ENCODE measurements around the gene VPREB1.

Gene VPREB1

DNA sequence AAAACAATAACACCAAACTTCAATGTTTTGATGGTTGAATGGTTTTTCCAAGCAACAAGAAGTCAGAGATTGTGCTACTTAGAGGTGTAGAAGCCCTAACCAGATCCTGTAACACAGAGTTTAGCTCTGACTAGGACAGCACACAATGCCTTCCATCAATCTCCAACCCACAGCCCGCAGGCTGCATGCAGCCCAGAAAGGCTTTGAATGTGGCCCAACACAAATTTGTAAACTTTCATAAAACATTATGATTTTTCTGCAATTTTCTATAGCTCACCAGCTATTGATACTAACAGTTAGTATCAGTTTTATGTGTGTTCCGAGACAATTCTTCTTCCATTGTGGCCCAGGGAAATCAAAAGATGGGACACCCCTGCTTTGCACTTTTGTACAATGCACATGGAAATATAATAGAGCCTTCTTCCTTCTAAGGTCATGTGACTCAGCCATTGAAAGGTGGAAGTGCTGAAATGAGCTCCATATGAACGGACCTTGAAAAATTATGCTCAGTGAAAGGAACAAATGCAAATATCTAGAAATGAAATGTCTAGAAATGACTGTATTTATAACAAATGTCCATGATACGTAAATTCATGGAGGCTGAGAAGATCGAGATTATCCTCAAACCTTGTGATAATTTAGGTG lies 47.6 kb upstream of the VPREB1 start:
- peak overlapping the region; percentile 56 for H3K4me2 ChIP-seq (ENCODE audit: low read length)
- H3K27ac ChIP-seq: peak overlapping the region; percentile 99
- H3K4me3 ChIP-seq (ENCODE audit: low read depth, low read length): peak overlapping the region; percentile 49
- no peaks in the 10 kb centered on the region for H3K79me2 ChIP-seq
- no peaks in the 10 kb centered on the region for H3K36me3 ChIP-seq (ENCODE audit: control insufficient read depth, insufficient read depth, low read length)
- no peaks in the 10 kb centered on the region for H3K27me3 ChIP-seq (ENCODE audit: control insufficient read depth, insufficient read depth, low read length)
- TF ChIP-seq, protein P1, sequence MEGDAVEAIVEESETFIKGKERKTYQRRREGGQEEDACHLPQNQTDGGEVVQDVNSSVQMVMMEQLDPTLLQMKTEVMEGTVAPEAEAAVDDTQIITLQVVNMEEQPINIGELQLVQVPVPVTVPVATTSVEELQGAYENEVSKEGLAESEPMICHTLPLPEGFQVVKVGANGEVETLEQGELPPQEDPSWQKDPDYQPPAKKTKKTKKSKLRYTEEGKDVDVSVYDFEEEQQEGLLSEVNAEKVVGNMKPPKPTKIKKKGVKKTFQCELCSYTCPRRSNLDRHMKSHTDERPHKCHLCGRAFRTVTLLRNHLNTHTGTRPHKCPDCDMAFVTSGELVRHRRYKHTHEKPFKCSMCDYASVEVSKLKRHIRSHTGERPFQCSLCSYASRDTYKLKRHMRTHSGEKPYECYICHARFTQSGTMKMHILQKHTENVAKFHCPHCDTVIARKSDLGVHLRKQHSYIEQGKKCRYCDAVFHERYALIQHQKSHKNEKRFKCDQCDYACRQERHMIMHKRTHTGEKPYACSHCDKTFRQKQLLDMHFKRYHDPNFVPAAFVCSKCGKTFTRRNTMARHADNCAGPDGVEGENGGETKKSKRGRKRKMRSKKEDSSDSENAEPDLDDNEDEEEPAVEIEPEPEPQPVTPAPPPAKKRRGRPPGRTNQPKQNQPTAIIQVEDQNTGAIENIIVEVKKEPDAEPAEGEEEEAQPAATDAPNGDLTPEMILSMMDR (IDR thresholded peaks at IDR 0.05): no peak
- H3K9ac ChIP-seq: no peak overlapping the region
- H3K9me3 ChIP-seq (ENCODE audit: control insufficient read depth, low read length): no peaks in the 10 kb centered on the region
- peaks cover 35% of the 10 kb centered on the region for H3K4me1 ChIP-seq
- no peak overlapping the region for H2AFZ ChIP-seq

DNA sequence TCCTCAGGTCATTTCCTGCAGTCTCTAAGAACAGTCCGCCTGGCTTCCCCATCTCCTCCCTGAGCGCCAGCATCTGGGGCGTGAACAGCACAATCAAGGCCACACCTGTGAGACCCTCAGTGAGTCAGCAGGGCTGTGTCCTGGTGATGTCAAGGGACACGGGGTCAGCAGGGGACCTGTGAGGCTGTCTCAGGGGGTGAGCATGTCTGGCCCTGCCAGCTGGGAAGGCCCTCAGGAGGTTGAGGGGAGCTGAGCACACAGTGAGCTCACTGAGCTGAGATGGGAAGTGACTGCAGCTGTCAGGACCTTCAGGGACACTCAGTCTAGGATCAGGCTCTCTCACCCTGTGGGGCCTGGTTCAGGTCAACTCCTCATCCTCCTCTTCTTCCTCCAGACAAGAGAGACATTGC lies 46.6 kb upstream of the VPREB1 start:
- peak overlapping the region; percentile 99 for H3K27ac ChIP-seq
- H3K4me1 ChIP-seq: peaks cover 38% of the 10 kb centered on the region
- no peak overlapping the region for H3K4me2 ChIP-seq (ENCODE audit: low read length)
- no peaks in the 10 kb centered on the region for H3K9me3 ChIP-seq (ENCODE audit: control insufficient read depth, low read length)
- H3K27me3 ChIP-seq (ENCODE audit: control insufficient read depth, insufficient read depth, low read length): no peaks in the 10 kb centered on the region
- no peaks in the 10 kb centered on the region for H3K36me3 ChIP-seq (ENCODE audit: control insufficient read depth, insufficient read depth, low read length)
- H3K4me3 ChIP-seq (ENCODE audit: low read depth, low read length): no peak overlapping the region
- TF ChIP-seq, protein P1 (IDR thresholded peaks at IDR 0.05): no peak
- no peaks in the 10 kb centered on the region for H3K79me2 ChIP-seq
- no peak overlapping the region for H3K9ac ChIP-seq
- no peak overlapping the region for H2AFZ ChIP-seq

DNA sequence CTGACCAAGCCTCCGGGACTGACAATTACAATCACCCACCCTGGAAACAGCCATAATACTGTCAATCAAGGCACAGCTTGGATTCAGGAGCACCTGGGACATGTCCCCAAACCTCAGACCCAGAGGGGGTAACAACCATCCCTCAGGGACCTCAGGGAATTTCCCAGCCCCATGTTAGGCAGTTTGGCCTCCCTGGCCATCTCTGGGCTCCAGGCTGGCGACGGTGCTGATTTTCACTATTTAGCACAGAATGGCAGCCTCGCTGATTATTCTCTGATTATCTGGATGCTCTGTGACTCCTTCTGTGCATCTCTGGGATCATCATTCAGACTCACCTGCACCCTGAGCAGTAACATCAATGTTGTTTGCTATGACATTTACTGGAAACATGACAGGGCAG lies 45.8 kb upstream of the VPREB1 start:
- Histone ChIP-seq H2AFZ (no peak overlapping the region), H3K9ac (no peak overlapping the region), H3K36me3 (ENCODE audit: control insufficient read depth, insufficient read depth, low read length) (no peaks in the 10 kb centered on the region), H3K4me1 (peaks cover 38% of the 10 kb centered on the region), H3K79me2 (no peaks in the 10 kb centered on the region), H3K4me2 (ENCODE audit: low read length) (no peak overlapping the region), H3K27ac (peak overlapping the region; percentile 99), H3K27me3 (ENCODE audit: control insufficient read depth, insufficient read depth, low read length) (no peaks in the 10 kb centered on the region), H3K4me3 (ENCODE audit: low read depth, low read length) (no peak overlapping the region), H3K9me3 (ENCODE audit: control insufficient read depth, low read length) (no peaks in the 10 kb centered on the region)
- TF ChIP-seq, protein P1 (IDR thresholded peaks at IDR 0.05): no peak

DNA sequence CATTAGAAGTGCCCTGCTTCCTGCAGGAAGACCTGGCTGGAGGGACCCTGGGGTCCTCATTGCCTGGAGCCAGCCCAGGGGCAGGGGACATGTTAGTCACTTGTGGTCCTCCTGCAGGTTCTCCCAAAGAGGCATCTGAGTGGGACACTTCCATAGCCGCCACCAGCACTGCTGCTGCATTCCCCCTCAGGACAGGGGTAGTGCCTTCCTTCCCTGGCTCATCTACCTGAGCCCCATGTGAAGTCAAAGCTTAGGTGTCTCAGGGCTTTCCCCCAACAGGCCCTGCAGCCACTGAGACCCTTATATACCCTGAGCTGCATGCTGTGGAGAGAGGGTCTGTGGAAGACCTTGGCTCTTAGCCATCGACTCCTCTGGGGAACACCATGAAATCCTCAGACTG lies 45.0 kb upstream of the VPREB1 start:
- Histone ChIP-seq H3K9me3 (ENCODE audit: control insufficient read depth, low read length) (no peaks in the 10 kb centered on the region), H3K36me3 (ENCODE audit: control insufficient read depth, insufficient read depth, low read length) (no peaks in the 10 kb centered on the region), H3K4me1 (peaks cover 35% of the 10 kb centered on the region), H3K27ac (peak overlapping the region; percentile 99), H3K4me2 (ENCODE audit: low read length) (no peak overlapping the region), H3K79me2 (no peaks in the 10 kb centered on the region), H3K27me3 (ENCODE audit: control insufficient read depth, insufficient read depth, low read length) (no peaks in the 10 kb centered on the region), H3K4me3 (ENCODE audit: low read depth, low read length) (no peak overlapping the region), H3K9ac (no peak overlapping the region), H2AFZ (no peak overlapping the region)
- TF ChIP-seq, protein P1 (IDR thresholded peaks at IDR 0.05): no peak

DNA sequence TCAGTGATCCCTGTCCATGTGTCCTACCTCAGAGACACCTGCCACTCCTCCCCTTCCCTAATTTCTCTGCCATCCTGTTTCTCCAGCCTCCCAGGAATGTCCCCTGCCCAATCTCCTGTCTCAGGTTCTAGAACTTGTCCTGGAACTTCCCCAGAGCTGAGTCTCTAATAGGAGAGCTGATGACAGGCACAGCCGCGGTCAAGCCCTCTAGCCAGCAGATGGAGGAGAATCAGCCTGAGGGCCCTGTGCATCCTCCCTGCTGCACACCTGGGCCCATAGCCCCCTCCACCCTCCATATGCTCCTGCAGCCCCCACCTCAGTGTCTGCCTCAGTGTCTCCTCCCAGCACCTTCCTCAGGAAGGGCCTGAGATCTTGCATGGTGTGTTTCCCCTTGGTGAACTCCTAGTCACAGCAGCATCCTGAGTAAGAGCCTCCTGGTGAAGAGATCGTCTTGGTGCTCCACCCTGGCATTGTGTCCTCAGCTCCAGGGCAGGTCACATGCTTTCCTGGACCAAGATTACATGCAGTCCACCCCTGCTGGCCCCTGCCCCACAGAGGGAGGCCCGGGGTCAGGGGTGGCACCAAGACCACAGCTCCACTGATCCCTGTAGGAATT lies 43.9 kb upstream of the VPREB1 start:
- no peaks in the 10 kb centered on the region for H3K9me3 ChIP-seq (ENCODE audit: control insufficient read depth, low read length)
- H3K9ac ChIP-seq: no peak overlapping the region
- no peak overlapping the region for H2AFZ ChIP-seq
- no peak overlapping the region for H3K4me3 ChIP-seq (ENCODE audit: low read depth, low read length)
- no peak overlapping the region for H3K4me2 ChIP-seq (ENCODE audit: low read length)
- no peaks in the 10 kb centered on the region for H3K27me3 ChIP-seq (ENCODE audit: control insufficient read depth, insufficient read depth, low read length)
- peak overlapping the region; percentile 80 for H3K27ac ChIP-seq
- no peaks in the 10 kb centered on the region for H3K36me3 ChIP-seq (ENCODE audit: control insufficient read depth, insufficient read depth, low read length)
- no peaks in the 10 kb centered on the region for H3K79me2 ChIP-seq
- TF ChIP-seq, protein P1 (IDR thresholded peaks at IDR 0.05): no peak
- peaks cover 31% of the 10 kb centered on the region for H3K4me1 ChIP-seq
